Stimulated activated CD8-positive, alpha-beta memory T cell treated with anti-CD3 and anti-CD28 coated beads, Interleukin-7, amount 100 ng/mL, for 4 hours (primary cell): Measurements from ENCODE around the gene SDF2L1.
A peak's percentile ranks its signal among the peaks of the same experiment; 100 is the strongest.

Experiments
- DNase-seq, 2 donors: peaks; one replicate each; pipeline ENCODE4 v3.0.0-alpha.2; 2020; ENCODE audit warnings: low read depth in 2 of 2

The SDF2L1 gene

DNA sequence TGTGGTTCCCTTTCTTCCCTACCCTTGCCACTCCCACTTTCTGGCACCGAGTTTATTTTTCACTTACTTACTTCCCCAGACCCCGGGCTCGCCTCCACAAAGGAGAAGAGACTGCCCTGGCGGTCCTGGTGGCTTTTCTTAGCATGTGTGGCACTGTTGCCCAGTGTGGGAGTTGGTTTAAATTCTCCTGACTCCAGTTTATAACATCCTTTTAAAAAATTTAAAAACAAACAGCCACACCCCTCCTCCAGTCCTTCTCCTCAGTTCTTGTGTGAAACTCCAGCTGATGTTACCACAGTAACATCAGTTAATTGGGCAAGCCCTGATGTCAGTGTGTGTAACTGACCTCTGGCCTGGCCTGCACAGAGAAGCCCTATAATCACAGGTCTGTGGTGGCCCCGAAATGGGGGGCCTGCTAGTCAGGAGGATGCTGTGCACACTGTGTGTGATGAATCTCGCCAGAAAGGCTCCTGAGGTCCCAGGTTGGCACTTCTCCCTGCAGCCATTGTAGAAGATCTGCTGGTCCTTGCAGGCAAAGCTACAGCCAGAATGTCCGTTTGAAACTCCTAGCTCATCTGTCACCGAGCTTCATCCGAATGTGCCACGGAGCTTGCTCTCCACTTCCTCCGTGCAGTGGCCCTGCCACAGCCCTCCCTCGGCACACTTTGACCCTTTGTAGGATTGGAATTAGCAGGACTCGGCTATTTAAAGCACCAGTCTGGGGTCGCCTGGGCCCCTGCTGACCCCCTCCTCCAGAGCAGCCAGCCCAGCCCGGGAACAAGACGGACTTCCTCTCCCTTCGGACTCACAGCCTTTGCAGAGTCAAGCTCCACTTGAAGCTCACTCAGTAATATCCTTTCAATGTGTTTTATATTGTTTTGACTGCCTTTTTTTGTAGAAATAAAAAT, 19.8 kb upstream of the SDF2L1 start:
- DNase-seq = no peak

DNA sequence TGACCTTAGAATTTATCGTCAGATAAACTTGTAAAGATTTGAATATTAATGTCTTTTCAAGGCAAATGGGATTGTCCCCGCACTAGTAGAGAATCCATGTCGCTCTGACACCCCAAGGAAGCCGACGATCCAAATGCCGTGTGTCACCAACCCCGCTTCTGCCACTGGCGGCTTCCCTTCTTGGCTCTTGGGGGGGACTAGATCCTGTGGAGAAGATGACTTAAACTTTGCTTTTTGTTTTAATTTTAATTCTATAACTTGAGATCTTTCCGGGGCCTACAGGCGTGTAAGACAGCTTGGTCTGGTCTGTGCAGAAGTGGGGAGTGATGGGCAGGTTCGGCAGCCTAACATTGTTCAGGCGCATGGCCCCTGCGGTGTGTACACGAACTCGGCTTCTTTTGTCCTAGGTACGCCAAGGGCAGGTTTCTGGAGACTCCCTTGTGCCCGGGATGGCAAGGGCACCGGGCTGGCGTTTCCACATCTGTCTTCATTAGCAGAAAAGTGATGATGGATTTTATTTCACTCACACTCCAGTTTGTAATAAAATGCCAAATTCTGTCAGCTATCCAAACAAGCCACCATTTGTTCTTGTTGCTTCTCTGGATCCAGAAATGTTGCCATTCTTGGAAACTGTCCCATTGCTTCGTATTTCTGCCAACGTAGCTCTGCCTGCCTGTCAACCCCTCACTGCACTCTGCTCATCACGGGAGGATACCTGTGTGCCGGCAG, 19.0 kb upstream of the SDF2L1 start:
- no peak for DNase-seq

DNA sequence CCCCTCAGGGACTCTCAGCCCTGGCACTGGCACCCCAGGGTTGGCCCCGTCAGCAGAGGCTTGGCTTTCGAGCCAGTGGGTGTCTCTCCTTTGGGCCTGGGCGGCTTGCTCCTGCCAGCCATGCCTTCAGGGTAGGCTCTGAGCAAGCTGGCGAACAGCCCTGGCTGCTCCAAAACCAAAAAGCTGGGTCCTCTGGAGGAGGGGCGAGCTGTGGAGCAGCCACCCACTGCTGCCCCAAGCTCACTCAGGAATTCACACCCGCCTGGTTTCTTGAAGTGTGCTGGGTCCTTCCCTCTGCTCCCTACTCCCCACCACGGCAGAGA, 18.5 kb upstream of the SDF2L1 start:
- DNase-seq = no peak

DNA sequence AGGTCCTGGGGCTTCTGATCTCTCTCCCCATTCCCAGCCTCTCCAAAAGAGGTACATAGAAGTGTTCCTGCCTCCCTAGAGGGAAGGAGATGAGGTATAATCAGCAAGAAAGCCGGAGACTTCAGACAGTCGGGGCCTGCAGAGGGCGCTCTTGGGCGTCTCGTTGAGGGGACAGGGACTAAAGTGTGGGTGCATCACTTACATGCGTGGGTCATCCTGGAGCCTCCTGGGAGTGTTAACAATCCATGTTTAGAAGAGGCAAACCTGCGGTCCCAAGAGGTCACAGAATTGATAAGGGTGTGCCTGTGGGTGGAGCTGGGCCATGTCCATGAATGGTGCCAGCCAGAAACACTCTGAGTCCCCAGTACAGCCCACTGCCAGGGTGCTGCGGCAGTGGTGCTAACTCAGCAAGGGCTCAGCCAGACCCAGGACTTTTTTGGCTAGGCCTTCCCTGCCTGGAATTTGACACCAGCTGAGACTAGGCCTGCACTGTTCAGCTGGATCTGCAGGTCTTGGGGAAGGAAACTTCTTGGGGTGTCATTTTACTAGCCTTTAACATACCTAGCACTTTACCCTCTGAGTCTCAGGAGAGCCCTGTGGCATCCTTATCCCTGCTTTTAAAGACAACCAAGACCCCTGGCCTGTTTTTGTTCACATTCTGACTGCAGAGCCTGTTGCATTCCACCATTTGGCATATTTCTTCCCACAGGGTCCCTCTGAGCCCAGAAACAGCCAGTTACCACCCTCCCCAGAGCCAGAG, 17.8 kb upstream of the SDF2L1 start:
- DNase-seq = no peak

DNA sequence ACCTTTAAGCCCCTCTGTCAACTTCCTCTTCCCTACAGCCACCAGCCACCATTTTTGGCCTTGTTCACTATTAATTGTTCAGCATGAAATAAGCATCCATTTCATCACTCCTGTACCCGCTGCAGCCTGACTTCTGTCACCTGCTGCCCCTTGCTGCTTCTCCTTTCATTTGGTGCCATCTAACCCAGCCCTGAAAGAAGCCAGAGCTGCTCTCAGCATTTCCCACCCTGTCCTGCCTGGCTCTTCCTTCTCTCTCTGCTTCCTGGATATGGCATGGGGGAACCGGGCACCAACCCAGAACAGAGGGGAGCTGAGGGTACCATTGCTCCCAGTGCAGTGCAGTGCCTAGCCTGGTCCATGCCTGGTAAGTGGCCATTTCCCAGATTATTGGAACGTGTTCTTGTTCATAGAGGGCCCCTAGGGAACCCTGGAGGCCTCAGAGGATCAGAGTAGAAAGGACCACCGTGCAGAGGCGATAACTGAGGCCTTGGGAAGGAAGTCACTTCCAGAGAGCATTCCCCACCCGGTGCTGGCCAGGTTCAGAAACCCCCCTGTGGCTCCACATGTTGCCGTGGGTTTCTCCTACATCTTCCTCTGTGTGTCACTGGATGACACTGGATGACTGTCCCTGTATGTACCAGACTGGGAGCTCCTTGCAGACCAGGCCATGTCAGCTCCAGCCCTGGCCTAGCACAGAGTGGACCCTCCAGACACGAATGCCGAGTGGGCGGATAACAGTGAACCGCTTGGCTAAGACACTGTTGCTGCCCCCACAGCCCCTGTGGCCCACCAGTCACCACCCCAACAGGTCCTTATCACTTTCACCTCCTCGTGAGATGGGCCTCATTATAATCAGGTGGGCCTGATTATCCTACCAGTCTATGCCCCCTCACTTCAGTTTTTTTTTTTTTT, 17.0 kb upstream of the SDF2L1 start:
- no peak for DNase-seq

DNA sequence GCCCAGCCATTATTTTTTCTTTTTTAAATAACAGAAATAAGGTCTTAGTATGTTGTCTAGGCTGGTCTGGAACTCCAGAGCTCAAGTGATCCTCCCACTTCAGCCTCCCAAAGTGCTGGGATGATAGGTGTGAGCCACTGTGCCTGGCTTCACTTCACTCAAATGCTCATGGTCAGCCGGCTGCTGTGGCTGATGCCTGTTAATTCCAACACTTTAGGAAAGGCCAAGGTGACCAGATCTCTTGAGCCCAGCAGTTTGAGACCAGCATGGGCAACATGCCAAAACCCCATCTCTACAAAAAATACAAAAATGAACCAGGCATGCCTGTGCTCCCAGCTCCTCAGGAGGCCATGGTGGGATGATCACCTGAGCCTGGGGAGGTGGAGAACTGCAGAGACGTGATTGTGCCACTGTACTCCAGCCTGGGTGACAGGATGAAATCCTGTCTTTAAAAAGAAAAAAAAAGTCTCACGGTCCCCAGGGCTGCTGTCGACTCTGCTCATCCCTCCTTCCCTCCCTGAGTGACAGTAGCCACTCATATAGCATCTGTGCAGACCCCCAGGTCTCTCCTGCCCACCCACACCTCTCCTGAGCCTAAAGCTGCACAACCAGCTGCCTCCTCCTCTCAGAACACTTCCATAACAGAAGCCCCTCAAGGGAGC, 15.9 kb upstream of the SDF2L1 start:
- DNase-seq = no peak

DNA sequence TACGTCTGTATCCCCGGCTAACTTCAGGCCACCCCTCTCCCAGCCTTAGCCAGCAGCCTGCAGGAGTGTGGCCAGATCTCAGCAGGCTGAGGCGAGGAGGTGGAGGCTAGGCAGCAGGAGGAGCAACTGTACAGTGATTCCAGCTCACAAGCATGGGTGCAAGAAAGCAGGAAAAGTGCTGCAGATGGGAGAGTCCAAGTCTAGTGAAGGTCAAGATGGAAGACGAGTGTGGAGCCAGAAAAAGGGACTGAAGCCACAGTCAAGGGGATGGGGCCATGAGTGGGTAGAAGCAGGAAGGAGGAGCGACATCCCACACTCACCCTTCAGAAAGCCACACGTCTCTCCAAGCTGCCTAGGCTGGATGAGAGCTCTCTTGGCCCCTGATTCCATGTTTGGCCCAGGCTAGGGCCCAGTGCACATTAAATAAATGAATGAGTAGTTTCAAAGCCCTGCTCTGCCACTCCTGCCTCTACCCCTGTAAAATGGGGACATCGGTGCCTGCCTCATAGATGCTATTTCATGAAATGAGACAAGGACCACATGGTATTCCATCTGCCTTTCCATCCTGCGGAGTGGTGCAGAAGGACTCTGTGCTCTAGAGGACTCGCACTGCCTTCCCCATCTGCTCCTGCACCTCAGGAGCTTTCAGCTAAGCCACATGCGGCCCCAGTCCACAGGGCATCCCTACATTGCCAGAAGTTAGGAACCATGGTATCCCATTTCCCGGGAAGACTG, 15.2 kb upstream of the SDF2L1 start:
- no peak for DNase-seq

DNA sequence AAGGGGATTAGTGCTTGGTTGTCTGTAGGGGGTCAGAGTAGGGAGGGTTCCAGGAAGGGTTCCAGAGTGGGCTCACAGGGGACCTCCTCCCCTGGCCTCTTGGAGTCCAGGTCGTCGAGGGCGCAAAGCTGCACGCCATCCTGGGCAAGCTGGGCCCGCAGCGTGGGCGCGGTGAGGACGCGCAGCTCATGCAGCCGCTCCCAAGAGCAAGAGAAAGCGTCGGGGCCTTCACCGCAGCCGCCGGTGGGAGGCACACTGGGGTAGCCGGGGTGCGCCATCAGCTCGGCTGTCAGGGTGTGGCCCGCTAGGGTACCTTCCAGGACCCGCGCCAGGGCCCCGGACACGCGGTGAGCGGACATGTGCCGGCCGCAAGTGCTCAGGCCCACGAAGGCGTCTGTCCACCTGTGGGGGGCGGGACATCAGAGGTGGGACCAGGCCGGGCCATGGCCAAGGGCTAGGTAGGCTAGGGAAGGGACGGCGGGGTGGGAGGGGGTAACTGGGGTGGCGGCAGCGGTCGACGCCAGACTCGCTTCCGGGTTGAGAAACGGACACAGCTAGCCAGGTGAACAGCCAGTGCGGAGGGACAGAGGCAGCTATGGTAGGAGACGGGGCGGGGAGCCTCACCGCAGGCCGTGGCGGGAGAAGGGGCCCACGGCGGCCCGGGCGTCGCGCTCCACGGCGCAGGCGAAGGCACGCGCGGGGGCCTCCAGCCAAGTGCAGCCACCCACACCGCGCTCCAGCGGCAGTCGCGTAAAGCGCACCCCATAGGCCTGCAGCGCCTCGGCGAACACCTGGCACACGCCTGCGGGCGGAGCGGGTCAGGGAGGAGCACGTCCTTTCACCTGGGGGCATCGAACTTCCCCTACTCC, 13.5 kb upstream of the SDF2L1 start:
- DNase-seq = no peak

DNA sequence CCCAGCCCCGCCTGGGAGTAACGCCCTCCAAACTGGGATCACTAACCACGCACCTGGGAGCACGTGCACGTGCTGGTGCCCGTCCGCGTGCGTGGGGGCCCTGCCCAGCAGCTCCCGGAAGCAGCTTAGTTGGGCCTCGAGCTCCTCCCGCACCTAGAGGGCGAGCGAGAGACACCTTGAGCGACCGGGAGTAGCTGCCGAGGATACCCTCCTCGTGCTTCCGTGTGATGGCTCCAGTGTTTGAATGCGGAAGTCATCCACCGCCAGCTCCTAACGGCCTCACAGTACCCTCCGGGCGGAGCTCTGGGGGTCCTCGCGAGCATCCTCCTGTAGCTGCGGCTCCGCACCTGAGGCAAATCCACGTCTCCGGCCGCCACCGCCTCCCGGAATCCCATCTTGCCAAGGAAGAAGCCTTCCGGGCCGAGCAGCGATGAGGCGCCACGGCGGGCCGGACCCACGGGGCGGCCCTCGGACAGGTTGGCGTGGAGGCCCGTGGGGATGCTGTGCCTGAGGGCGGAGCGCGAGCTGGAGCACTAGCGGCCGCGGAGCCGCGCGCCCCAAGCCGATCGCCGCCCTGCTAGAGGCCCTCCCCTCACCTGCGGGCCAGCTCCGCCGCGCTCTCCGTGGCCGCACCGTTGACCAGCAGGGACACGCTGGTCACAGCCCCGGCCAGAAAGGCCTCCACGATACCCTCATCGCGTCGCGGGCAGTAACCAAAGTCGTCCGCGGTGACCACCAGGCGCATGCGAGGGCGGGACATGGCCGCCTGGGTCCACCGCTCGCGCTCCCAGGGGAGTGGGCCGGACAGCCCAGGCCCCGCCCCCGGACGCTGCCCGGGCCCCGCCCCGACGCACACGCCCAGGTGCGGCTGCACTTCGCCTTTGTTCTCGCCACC, 12.6 kb upstream of the SDF2L1 start, which contains the start of gene YDJC:
YDJC (minus strand) TSS at position 768 of the 895 bp plus-strand sequence; CDS start at position 760, 8 bp downstream.
- peak; percentile 89 to 92 for DNase-seq

DNA sequence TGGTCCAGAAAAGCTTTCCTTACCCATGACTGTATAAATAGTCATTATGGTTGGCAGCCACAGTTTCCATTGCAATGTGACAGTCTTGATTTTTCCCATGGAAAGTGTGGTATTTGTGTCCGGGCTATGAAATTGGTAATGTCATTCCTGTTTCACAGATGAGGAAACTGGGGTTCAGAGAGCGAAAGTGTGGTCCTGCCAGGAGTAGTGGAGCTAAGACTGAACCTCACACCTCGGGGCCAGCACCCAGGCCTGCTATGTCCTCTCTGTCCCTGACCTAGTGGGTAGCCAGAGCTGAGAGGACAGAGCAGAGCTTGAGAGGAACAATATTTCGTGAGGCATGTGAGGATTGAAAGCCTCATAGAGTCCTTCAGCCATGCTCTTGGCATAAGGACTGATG, 11.1 kb upstream of the SDF2L1 start:
- no peak for DNase-seq

DNA sequence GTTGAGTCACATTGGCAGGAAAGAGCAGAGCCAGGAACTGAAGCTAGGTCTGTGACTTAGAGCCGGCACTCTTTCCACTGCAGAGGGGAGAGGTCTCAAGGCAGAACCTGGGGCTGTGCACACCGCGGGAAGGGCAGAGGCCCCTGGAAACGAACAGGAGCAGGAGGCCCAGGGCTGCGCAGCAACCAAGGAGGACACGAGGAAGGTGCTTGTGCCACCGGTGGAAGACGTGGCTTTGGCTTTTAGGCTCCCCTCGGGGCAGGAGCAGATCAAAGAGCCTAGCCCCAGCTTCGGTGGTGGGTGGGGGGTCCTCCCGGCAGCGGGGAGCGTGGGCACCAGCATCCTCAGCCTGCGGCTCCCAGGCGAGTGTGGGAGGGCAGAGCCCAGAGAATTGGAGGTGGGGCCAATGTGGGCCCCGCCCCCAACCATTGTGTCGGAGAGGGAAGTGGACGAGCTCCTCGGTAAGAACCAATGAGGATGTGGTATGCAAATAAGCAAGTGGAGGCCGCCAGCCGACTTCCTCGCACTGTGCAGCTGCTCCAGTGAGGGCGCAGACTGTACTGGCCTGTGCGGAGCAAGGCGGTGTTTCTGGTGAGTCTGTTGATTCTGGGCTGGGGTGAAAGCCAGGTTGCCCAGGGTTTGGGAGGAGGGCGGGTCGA, 9.7 kb upstream of the SDF2L1 start, which contains the start of gene CCDC116:
CCDC116 (plus strand) TSS at position 524 of the 659 bp plus-strand sequence. CDS start 422 bp downstream, outside the sequence.
- peak; percentile 48 to 62 for DNase-seq

DNA sequence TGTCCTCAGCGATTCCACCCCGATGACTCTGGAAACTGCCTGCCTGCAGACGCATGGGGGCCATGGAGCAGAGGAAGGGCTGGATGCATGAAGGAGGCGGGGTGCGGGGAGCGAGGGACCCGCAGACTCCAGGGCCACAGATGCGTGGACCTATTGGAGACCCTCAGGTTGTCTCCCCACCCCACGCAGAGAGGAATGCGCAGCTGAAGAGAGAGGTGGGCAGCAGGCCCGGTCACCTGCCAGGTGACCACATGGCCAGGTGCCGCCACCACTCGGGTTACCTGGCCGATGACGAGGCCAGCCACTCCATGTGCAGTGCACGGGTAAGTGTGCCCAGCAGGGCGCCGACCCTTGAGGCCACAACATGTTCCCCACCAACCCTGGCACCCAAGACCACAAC, 9.2 kb upstream of the SDF2L1 start:
- DNase-seq = no peak

DNA sequence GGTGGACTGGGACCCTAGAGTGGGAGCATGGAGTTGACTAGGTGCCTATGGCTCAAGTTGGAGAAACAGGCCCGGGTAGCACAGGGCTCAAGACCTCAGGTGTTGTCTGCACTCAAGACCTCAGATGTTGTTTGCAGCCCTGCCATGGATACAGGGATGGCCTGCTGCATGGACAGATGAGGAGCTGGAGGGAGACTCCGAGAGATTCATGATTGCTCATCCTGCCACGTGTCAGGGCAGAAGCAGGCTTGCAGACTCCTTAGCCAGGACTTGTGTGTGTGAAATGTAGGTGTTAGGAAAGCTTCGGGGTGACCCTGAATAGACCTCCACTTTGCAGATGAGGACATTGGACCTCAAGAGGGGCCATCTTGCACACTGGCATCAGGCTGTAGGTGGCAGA, 8.6 kb upstream of the SDF2L1 start:
- no peak for DNase-seq

DNA sequence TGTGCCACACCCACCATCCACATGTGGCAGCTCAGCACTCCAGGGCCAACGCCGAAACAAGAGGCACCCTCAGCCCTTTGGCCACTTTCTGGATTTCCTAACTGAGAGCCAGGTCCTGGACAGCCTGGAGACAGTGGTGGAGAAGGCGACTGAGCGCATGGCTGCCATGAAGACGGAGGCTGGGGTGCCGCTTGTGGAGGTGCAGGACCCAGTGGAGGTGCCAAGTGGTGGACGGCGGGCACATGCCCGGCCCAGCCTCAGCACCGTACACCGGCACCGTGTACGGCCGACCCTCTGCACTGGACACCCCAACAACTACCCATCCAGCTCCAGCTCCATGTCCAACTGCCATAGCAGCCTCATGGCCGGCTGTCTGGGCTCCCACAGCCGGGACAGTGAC, 8.0 kb upstream of the SDF2L1 start:
- DNase-seq = no peak

DNA sequence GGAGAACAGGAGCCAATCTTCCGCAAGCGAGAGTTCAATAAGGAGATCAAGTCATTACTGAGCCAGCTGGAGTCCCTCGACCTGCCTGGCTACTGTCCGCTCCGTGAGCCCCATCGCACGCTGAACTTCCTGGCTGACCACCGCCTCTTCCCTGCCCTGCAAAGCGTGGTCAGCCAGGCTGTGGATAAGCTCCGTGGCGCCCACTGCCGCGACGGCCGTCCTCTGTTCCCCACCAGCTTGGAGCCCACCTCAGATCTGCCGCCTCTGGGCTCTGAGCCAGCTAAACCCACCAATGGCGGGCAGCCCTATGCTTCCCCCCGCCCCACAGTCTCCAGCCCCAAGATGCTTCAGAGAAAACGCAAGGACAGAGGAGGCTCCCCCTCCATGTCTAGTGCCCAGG, 7.3 kb upstream of the SDF2L1 start:
- DNase-seq = no peak

DNA sequence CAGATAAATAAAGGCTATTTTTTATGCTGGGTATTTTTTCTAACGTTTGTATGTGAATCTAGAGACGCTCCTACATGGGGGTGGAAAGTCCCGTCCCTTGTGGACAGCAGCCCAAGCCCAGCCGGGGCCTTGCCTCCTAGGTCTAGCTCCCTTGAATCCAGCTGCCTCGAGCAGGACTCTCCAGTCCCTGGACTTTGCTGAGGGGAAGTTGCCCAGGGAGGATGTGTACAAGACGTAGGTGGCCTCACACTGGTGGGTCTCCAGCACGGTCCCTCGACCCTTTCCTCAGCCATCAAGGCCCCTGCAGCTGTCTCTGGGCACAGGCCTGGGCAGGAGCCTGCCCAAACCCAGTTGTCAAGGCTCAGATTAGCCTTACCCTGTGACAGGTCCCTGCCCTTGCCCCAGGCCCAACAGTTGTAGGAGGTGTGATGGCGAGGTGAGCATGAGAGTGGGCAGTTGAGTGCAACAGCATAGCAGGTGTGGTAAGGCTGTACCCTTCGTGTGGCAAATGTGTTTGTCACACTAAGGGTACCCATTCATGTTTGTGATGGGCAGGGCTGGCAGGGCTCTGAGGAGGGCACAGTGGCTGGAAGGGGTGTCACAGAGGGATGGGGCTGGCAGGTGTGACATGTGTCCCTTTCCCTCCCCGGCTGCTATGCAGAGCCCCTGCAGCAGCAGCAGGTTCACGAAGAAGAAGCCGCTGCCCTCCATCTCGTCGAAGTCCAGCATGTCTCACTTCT, 6.2 kb upstream of the SDF2L1 start:
- DNase-seq = no peak
